HG03558 (cell line): Measurements from ENCODE around the gene PPARA.
"Not testable (repeated sequence)": the region's sequence is repeated elsewhere in the genome, so short reads cannot be mapped to it uniquely, and the experiment has no call there.

Experiments used
- ATAC-seq: cut with Tn5 transposase; IDR thresholded peaks from one replicate; pipeline ENCODE4 v1.9.1; 2021; ENCODE audit warnings: moderate number of reproducible peaks; ENCODE audit not compliant: unreplicated experiment; ENCODE audit errors: extremely low read depth

The PPARA gene

GRCh38 chr22:46198274-46198673 is 47.9 kb downstream of the PPARA start:
- ATAC-seq, result no peak

- ATAC-seq, result not testable (repeated sequence)
Measured at GRCh38 chr22:46198806-46199205, 48.5 kb downstream of the PPARA start.

DNA sequence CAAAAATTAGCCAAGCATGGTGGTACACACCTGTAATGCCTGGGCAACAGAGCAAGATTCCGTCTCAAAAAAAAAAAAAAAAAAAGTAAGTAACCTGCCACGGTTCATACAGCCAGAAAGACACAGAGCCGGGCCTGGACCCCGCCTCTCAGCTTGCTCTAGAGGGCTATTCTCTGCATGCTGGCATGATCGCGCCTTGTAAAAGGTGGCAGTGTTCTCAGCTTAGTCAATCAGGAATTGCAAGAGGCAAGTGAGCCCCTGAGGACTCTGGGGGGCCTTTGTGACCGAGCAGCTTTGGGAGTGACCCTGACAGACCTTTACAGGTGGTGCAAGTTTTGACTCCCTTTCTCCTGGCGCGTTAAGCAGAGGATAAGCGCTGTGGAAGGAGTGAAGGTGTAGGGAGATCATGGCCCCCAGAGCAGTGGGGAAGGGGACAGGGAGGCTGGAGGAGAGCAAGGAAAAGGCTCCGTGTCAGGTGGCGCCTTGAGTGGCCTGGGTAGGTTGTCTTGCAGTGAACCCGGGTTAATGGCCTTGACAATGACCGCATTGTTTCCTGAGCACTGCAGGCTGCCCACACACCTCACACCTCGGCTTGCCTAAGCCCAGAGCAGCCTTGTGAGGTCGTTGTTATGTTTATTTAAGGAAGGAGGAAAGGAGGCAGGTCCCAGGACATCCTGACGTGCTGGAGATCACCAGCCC is 50.9 kb downstream of the PPARA start:
- no peak for ATAC-seq

DNA sequence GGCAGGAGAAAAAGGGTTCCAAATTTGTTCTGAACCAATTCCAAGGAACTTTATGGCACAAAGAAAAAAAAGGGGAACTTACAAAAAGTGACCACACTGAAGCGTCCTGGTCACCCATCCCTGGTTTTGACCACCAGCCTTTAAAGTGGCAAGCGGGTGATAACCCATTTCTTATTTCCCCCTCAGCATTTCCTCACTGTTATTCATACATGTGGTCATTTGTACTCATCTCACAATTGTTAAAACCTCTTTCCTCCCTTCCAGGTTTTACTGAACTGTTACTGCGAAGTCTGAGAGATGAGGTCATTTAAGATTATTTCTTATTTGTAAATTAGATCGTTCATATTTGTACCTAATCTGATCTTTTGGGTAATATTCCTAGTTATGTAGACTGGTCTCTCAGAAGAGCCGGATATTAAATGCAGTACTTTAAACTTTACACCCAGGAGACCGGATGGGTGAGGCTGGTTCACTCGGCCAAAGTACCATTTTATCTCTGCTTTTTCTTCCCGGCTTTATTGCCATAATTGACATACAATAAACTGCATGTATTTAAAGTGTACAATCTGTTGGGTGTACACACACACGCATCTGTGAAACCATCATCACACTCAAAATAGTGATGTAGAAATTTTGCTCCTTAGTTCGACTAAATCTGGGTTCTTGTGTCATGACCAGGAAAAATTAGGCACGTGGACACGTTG is 52.7 kb downstream of the PPARA start:
- no peak for ATAC-seq

DNA sequence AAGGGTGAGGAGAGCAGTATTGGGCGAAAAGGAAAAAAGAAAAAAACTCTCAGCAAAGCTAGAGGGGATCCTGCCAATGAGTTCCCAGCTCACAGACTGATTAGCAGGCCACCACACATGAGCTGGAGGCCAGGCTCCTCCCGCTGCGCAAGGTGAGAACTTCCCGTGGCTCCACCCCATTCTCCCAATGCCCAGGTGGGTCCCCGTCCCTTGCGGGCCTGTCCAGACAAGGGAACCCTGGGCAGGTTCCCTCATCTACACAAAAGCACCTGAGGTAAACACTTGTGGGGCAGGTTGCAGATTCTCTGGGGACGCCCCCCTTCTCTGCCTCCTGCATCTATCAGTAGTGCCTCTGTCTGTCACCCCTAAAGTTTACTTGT is 53.3 kb downstream of the PPARA start:
- no peak for ATAC-seq

GRCh38 chr22:46209262-46209661 is 58.9 kb downstream of the PPARA start:
- ATAC-seq, result no peak

DNA sequence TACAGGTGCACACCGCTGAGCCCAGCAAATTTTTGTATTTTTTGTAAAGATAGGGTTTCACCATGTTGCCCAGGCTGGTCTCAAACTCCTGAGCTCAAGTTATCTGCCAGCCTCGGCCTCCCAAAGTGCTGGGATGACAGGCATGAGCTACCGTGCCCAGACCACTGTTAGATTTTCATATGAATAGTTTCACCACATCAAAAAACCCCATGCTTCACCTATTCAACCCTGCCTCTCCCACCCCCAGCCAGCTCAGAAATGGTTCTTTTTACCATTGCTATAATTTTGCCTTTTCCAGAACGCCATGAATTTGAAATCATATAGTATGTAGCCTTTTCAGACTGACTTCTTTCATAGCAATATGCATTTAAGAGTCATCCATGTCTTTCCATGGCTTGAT is 61.9 kb downstream of the PPARA start:
- no peak for ATAC-seq

- ATAC-seq, result no peak
Measured at GRCh38 chr22:46213052-46213451, 62.7 kb downstream of the PPARA start.

DNA sequence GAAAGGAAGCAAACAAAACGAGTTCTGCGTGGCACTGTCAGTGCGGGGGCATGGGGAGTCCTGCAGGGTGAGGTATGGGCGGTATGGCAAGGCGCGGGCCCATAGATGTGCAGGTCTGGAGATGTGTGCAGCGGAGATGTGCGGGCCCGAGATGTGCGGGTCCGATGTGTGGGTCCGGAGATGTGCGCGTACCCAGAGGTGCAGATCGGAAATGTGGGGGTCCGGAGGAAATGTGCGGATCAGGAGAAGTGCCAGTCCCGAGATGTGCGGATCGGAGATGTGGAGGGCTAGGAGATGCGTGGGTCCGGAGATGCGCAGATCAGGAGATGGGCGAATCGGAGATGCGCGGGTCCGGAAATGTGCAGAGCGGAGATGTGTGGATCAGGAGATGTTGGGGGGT is 63.8 kb downstream of the PPARA start:
- ATAC-seq, result no peak

- no peak for ATAC-seq
Measured at GRCh38 chr22:46214616-46215015, 64.3 kb downstream of the PPARA start.

GRCh38 chr22:46219636-46220035 is 69.3 kb downstream of the PPARA start:
- ATAC-seq, result no peak

DNA sequence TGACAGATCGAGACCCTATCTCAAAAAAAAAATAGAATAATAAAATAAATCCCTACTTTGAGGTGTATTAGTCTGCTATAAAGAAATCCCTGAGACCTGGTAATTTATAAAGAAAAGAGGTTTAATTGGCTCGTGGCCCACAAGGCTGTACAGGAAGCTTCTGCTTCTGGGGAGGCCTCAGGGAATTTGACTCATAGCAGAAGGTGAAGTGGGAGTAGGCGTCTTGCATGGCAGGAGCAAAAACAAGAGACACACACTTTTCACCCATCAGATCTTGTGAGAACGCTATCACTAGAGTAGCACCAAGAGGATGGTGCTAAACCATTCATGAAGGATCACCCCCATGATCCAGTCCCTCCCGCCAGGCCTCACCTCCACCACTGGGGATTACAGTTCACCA is 70.6 kb downstream of the PPARA start:
- ATAC-seq, result no peak

- ATAC-seq, result no peak
Measured at GRCh38 chr22:46224044-46224897, 73.9 kb downstream of the PPARA start.

GRCh38 chr22:46224898-46225290 is 74.6 kb downstream of the PPARA start:
- ATAC-seq, result no peak

DNA sequence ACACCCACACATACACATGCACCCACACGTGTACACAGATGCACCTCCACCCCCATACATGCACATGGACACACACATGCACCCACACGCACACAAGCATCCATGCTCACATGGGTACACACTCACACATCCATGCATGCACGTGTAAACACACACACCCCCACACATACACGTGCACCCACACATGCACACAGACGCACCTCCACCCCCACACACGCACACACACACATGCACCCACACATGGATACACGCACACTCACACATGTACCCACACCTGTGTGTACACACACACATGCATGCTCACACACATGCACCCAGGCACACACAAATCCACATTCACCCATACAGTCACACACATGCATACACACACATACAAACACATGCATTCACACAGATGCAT is 75.3 kb downstream of the PPARA start:
- ATAC-seq, result no peak

GRCh38 chr22:46226577-46226976 is 76.3 kb downstream of the PPARA start:
- ATAC-seq, result no peak

DNA sequence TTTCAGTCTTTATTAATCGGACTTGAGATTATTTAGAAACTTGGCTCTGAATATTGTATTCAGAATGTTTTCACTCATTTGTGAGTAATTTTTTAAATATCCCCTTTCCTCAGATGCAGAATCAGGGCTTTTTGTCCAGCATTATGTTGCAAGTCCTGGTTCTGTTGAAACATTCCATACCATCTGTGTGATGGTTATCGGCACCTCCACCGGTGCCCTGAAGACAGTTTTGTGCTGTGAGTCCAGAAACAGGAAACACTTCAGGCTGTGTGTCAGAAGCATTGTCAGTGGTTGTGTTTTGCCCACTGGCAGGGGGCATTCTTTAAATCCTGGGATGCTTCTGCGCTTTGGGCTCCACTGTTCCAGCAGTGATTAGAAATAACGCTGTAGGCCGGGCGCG is 79.4 kb downstream of the PPARA start:
- ATAC-seq, result no peak

DNA sequence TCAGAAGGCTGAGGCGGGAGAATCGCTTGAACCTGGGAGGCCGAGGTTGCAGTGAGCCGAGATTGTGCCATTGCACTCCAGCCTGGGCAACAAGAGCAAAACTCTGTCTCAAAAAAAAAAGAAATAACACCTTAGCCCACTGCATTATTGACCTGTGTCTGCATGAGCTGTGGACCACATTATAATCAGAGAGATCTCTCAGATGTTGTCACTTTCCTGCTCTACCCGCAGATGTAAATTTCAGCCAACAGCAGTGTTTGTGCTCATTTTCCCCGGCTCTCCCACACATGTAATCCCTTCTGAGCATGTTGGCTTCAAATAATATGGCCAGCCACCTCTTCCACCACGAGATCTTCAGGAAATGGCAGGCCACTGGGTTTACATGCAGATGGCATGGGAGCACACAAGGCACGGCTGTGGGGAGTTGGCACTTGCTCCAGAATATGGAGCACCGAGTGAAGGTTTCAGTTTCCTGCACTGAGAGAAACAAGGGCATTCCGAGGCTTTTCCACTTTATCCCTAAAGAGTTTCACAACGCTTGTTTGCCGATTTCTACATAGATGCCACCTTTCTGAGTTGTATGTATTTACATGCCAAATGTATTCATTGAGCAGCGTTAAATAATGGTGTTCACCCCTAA is 80.1 kb downstream of the PPARA start:
- no peak for ATAC-seq

DNA sequence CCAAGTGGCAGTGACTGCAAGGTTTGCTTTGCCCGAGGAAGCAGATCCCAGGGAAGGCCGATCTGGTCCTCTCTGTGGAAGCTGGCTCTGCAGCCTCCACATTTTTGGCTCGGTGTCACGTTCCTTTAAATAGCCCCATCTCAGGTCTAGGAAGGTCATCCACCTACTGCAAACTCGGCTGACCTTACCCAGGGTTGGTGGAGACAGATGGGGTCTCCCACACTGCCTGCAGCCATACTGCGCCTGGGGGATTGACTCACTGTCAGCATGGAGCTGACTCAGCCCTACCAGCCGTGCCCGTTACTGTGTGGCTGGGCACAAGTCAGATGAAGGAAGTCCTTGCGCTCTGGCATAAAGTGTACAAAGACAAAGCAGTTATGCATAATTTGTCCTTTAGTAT is 82.9 kb downstream of the PPARA start:
- no peak for ATAC-seq

DNA sequence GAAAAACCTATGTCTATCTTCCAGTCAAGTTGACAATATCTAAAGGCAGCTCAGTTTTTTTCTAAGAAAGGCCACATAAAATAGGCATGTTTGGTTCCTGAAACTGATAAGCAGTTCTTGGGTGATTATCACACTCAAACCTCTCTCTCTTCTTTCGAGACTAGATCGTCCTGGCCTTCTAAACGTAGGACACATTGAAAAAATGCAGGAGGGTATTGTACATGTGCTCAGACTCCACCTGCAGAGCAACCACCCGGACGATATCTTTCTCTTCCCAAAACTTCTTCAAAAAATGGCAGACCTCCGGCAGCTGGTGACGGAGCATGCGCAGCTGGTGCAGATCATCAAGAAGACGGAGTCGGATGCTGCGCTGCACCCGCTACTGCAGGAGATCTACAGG is 84.6 kb downstream of the PPARA start:
- ATAC-seq, result no peak
